Measurements from ENCODE around the gene DAZL. TPM values are rescaled to one million over a fixed set of nuclear protein-coding genes. Genes with fewer than 3 reads are reported as not detected.

DAZL gene
- total RNA-seq, 1 donor from 2014 or later: not detected

DNA sequence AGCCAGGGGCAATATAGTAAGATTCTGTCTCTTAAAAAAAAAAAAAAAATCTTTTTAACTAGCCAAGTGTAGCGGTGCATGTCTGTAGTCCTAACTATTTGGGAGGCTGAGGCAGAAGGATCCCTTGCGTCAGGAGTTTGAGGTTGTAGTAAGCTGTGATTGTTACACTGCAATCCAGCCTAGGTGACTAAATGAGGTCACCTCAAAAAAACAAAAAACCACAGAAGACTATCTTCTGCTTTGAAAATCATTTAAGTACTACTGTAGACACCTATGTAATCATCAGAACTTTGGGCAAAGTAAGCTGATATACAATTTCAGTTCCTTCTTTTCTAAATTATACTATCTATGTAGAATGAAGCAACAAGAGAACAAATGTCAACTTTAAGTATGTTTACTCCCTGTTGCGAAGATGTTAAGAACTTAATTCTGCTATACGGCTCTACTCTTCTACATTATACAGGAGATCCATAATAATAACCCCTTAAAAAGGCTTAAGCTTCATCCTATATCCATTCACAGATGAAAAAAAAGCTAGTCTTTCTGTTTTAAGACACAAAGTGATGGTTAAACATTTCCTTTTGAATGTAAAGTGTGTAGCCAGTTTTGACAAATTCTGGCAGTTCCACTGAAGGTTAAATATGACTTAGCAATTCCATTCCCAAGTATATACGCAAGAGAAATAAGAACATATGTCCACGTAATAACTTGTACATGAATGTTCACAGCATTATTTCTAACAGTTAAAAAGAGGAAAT, 15.2 kb downstream of the DAZL start:
- H3K27me3 ChIP-seq (ENCODE audit: control insufficient read depth, insufficient read depth, low read length): no peaks in the 10 kb centered on the region
- TF ChIP-seq, protein P1, sequence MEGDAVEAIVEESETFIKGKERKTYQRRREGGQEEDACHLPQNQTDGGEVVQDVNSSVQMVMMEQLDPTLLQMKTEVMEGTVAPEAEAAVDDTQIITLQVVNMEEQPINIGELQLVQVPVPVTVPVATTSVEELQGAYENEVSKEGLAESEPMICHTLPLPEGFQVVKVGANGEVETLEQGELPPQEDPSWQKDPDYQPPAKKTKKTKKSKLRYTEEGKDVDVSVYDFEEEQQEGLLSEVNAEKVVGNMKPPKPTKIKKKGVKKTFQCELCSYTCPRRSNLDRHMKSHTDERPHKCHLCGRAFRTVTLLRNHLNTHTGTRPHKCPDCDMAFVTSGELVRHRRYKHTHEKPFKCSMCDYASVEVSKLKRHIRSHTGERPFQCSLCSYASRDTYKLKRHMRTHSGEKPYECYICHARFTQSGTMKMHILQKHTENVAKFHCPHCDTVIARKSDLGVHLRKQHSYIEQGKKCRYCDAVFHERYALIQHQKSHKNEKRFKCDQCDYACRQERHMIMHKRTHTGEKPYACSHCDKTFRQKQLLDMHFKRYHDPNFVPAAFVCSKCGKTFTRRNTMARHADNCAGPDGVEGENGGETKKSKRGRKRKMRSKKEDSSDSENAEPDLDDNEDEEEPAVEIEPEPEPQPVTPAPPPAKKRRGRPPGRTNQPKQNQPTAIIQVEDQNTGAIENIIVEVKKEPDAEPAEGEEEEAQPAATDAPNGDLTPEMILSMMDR (IDR thresholded peaks at IDR 0.05; ENCODE audit: insufficient read depth, low read length, severe bottlenecking): no peak
- H3K36me3 ChIP-seq (ENCODE audit: control insufficient read depth, insufficient read depth, low read length): no peaks in the 10 kb centered on the region
- no peak overlapping the region for H3K4me3 ChIP-seq (ENCODE audit: low read depth, low read length)
- FAIRE-seq (no peak), DNase-seq (ENCODE audit: low read depth) (no peak)

DNA sequence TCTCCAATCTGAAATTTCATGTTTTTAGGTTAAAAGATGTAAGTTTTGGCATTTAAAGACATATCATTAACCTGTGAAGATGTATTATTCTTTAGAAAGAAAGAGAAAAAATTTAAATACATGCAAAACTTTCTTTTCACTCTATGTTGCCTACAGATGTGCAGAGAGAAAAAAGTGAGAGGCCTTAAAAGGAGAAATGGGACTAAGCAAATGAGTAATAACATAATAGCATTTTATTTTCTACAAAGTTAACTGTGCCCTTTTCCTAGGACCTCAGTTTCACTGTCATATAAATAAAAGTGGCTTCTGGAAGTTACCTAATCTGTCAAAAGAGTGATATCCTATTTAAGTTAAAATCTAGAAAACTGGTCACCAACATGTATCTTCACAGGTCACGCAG, 16.1 kb downstream of the DAZL start:
- no peak for FAIRE-seq

DNA sequence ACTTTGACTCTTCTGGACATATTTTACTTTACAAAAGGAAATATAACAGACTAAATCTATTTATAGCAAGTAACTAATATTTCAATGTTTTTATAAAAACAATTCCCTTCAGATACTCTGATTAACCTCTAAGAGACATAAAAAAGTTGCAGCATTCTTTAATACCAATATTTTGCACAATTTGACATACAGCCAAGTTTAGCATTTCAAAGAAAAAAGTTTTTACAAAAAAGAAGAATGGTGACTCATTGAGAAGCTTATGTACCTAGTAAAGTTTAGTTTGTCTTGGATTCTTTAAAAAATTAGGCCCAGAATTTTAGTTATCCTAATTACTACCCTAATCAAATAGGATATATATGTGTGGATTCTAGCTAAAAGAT, 17.6 kb downstream of the DAZL start:
- Histone ChIP-seq H3K36me3 (ENCODE audit: control insufficient read depth, insufficient read depth, low read length) (no peaks in the 10 kb centered on the region), H3K27me3 (ENCODE audit: control insufficient read depth, insufficient read depth, low read length) (no peaks in the 10 kb centered on the region), H3K4me3 (ENCODE audit: low read depth, low read length) (no peak overlapping the region)
- FAIRE-seq (no peak), DNase-seq (ENCODE audit: low read depth) (no peak)
- TF ChIP-seq, protein P1 (IDR thresholded peaks at IDR 0.05; ENCODE audit: insufficient read depth, low read length, severe bottlenecking): no peak

More for the DNA sequence above, 16.1 kb downstream of the DAZL start:
- TF ChIP-seq, protein P1 (IDR thresholded peaks at IDR 0.05; ENCODE audit: insufficient read depth, low read length, severe bottlenecking): no peak
- Histone ChIP-seq H3K4me3 (ENCODE audit: low read depth, low read length) (no peak overlapping the region), H3K36me3 (ENCODE audit: control insufficient read depth, insufficient read depth, low read length) (no peaks in the 10 kb centered on the region), H3K27me3 (ENCODE audit: control insufficient read depth, insufficient read depth, low read length) (no peaks in the 10 kb centered on the region)
- no peak for DNase-seq (ENCODE audit: low read depth)

- FAIRE-seq: no peak
- no peaks in the 10 kb centered on the region for H3K36me3 ChIP-seq (ENCODE audit: control insufficient read depth, insufficient read depth, low read length)
- no peak overlapping the region for H3K4me3 ChIP-seq (ENCODE audit: low read depth, low read length)
Measured at GRCh38 chr3:16587047-16587680, 18.1 kb downstream of the DAZL start.

GRCh38 chr3:16584880-16585279, 20.3 kb downstream of the DAZL start:
- no peak for FAIRE-seq
- TF ChIP-seq, protein P1 (IDR thresholded peaks at IDR 0.05; ENCODE audit: insufficient read depth, low read length, severe bottlenecking): no peak
- H3K27me3 ChIP-seq (ENCODE audit: control insufficient read depth, insufficient read depth, low read length): no peaks in the 10 kb centered on the region
- no peak overlapping the region for H3K4me3 ChIP-seq (ENCODE audit: low read depth, low read length)
- no peaks in the 10 kb centered on the region for H3K36me3 ChIP-seq (ENCODE audit: control insufficient read depth, insufficient read depth, low read length)
- no peak for DNase-seq (ENCODE audit: low read depth)

More at GRCh38 chr3:16587047-16587680, 18.1 kb downstream of the DAZL start:
- TF ChIP-seq, protein P1 (IDR thresholded peaks at IDR 0.05; ENCODE audit: insufficient read depth, low read length, severe bottlenecking): no peak
- no peak for DNase-seq (ENCODE audit: low read depth)
- H3K27me3 ChIP-seq (ENCODE audit: control insufficient read depth, insufficient read depth, low read length): no peaks in the 10 kb centered on the region

Measured in bronchial epithelial cell (primary cell).